Measurements from ENCODE around the gene RGS1. TPM values are rescaled to one million over a fixed set of nuclear protein-coding genes. Genes with fewer than 3 reads are reported as not detected.

The RGS1 gene
- not detected in 2 replicates for total RNA-seq (2014; rRNA removed; shearing (Covaris generic))
- not detected in 2 replicates for polyA plus RNA-seq (2014; cell fraction: nucleus; rRNA removed)

- DNase-seq (ENCODE audit: extremely low read depth, low read depth): no peak
Measured at GRCh38 chr1:192575499-192576189, at the start of gene RGS1. RGS1 (plus strand) TSS chr1:192575773; CDS start chr1:192575793, 20 bp downstream.

GRCh38 chr1:192527111-192527795 is 48.3 kb upstream of the RGS1 start:
- no peak for DNase-seq (ENCODE audit: extremely low read depth, low read depth)

DNA sequence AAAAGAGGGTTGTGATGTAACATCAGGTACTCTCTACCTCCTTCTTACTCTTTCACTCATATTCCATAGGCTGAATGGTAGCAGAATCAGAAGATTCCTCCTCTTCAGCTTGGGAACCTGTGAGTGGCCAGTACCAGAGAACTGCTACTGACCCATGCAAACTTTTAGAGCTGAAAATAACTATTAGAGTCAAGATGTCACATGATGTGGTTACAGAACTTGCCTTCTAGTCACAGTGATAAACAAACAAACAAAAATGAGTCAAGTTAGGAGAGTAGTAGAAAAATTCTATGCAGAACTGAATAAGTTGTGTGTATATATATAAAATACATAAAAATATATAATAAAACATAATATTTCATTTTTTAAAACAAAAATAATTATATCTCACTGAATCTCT is 47.6 kb upstream of the RGS1 start:
- DNase-seq (ENCODE audit: extremely low read depth, low read depth): no peak

- DNase-seq (ENCODE audit: extremely low read depth, low read depth): no peak
Measured at GRCh38 chr1:192529031-192529755, 46.4 kb upstream of the RGS1 start.

DNA sequence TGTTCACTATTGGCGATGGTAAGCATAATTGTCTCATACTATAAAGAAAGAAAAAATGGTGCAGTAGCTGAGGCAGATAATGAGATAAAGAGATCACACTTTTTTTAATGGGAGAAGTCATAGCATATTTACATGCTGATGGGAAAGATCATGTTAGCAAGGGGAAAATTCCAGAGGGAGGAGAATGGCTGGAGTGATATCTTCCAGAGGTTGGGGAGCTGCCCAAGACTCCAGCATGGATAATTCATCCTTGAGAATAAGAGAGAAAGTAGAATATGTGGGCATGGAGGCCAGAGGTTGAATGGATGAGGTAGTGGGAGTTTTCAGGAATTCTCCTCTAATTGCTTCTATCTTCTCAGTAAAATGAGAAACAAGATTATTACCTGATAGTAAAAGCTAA is 45.8 kb upstream of the RGS1 start:
- DNase-seq (ENCODE audit: extremely low read depth, low read depth): no peak

GRCh38 chr1:192530254-192530653 is 45.3 kb upstream of the RGS1 start:
- no peak for DNase-seq (ENCODE audit: extremely low read depth, low read depth)

GRCh38 chr1:192531037-192531703 is 44.4 kb upstream of the RGS1 start:
- DNase-seq (ENCODE audit: extremely low read depth, low read depth): peak; percentile 33

GRCh38 chr1:192534666-192535065 is 40.9 kb upstream of the RGS1 start:
- no peak for DNase-seq (ENCODE audit: extremely low read depth, low read depth)

DNA sequence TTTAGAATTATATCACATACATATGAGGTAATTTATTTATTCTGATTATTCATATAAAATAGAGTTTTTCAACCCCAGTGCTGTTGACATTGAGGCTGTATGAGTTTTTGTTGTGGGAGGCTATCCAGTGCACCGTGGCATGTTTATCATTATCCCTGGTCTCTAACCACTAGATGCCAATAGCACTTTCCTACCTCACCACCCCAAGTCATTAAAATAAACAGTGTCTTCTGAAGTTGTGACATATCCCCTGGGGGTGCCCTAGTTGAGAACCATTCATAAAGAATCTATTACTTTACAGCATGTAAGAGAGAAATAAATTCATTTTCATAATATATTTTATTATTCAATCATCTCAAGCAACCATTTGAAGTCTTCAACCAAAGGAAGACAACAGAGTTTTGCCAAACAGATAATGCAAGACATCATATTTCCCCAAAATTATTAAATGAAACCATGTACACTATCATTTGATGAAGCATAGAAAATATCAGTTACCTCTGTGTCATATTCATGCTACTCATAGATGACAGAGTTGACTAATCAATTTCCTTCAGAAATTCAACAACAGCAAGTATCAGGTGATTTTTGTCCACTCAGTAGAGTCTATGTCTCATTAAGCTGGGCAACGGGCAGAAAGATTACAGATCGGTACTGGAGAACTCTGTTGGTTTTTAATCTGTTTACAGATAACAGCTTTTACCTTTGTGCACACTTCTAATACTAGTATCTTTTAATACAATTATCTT is 39.5 kb upstream of the RGS1 start:
- no peak for DNase-seq (ENCODE audit: extremely low read depth, low read depth)

- no peak for DNase-seq (ENCODE audit: extremely low read depth, low read depth)
Measured at GRCh38 chr1:192538407-192539296, 36.9 kb upstream of the RGS1 start.

GRCh38 chr1:192539297-192540092 is 36.1 kb upstream of the RGS1 start:
- no peak for DNase-seq (ENCODE audit: extremely low read depth, low read depth)

- DNase-seq (ENCODE audit: extremely low read depth, low read depth): no peak
Measured at GRCh38 chr1:192543445-192543844, 32.1 kb upstream of the RGS1 start.

DNA sequence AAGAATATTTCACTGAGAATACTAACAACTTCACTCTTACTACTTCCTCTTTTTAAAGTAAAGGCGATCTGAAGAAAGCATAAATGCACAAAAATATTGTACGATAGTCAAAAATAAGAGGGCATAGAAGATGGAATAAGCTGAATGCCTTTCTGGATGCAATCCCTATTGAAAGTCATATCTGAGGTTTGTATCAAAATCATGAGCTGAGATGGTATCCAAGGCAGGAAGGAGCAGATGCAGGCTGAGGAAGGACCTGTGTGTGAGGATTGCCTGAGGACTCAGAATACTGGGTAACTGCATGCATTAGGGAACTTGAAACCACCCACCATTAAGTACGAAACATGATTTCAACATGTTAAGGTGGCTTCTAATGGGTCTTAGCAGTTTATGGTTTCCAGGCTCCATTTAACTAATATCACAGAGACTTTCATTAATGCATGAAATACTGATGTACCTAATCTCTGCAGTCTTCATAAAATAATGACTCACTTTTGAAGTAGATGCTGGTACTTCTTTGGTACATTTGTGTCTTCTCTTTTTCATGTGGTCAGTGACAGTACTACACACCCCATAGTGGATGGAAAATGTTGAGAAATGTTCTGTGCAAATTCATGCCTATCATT is 29.6 kb upstream of the RGS1 start:
- DNase-seq (ENCODE audit: extremely low read depth, low read depth): no peak

GRCh38 chr1:192546596-192547190 is 28.9 kb upstream of the RGS1 start:
- DNase-seq (ENCODE audit: extremely low read depth, low read depth): no peak

DNA sequence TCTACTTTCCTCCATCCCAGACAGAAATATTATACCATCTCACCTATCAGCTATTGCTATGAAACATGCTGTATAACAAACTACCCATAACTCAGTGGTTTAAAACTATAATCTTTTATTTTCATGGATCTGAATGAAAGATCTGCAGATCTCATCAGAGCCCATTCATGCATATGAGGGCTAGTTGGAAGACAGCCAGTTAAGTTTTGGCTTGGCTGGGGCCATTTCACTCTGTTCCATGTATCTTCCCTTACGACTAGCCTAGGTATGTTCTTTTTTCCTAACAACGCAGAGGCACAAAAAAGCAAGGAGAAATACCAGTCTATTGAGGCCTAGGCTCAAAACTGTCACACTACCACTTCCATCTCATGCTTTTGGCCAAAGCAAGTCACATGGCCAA is 28.1 kb upstream of the RGS1 start:
- DNase-seq (ENCODE audit: extremely low read depth, low read depth): no peak

- no peak for DNase-seq (ENCODE audit: extremely low read depth, low read depth)
Measured at GRCh38 chr1:192549937-192550336, 25.6 kb upstream of the RGS1 start.

- DNase-seq (ENCODE audit: extremely low read depth, low read depth): no peak
Measured at GRCh38 chr1:192550922-192551534, 24.5 kb upstream of the RGS1 start.
